GM06990 (cell line): ENCODE data around the gene DTX1.
A peak's percentile ranks its signal among the peaks of the same experiment; 100 is the strongest.

Source experiments
- DNase-seq: peaks from one replicate; pipeline ENCODE4 v3.0.0-alpha.2; 2011; ENCODE audit not compliant: insufficient read length; ENCODE audit errors: extremely low read depth
- H3K27me3 ChIP-seq: replicated peaks from 2 replicates; pipeline ENCODE4 v1.6.0; 2011; ENCODE audit warnings: low read length; ENCODE audit not compliant: control insufficient read depth, insufficient read depth
- H3K36me3 ChIP-seq: 2 replicates; pipeline ENCODE4 v1.5.1; 2011; ENCODE audit warnings: low read length; ENCODE audit not compliant: control insufficient read depth, insufficient read depth
- H3K4me3 ChIP-seq: replicated peaks from 2 replicates; pipeline ENCODE4 v1.5.1; 2011; ENCODE audit warnings: low read depth, mild to moderate bottlenecking, control low read depth, low read length
- TF ChIP-seq, protein P1 (sequence below): IDR thresholded peaks from 2 replicates; pipeline ENCODE4 v1.5.1; 2011; ENCODE audit warnings: low read length, control low read depth, mild to moderate bottlenecking, inconsistent platforms; ENCODE audit not compliant: insufficient read depth, poor library complexity, severe bottlenecking

The DTX1 gene

DNA sequence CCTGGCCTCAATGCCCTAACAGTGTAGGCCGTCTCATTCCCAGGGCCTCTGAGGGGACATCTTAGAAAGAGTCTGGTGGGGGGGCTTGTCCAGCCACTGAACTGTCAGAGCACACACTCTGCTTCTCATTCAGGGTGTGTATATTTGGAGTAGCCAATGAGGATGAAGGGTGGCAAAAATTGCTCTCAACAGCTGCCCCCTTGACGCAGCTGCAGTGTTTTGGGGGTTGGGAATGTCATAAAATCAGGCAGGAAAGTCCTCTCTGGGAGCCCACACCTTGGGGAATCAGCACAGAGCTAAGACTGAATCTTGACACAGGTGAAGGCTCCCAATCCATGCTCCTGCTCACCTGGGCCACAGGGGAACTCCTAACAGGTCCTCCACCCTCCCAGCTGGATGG is 77.5 kb downstream of the DTX1 start:
- Histone ChIP-seq H3K4me3 (no peak overlapping the region), H3K27me3 (peaks cover 1% of the 10 kb centered on the region; the same call in 1 of the 2 replicates), H3K36me3 (no peaks in the 10 kb centered on the region)
- TF ChIP-seq, protein P1, sequence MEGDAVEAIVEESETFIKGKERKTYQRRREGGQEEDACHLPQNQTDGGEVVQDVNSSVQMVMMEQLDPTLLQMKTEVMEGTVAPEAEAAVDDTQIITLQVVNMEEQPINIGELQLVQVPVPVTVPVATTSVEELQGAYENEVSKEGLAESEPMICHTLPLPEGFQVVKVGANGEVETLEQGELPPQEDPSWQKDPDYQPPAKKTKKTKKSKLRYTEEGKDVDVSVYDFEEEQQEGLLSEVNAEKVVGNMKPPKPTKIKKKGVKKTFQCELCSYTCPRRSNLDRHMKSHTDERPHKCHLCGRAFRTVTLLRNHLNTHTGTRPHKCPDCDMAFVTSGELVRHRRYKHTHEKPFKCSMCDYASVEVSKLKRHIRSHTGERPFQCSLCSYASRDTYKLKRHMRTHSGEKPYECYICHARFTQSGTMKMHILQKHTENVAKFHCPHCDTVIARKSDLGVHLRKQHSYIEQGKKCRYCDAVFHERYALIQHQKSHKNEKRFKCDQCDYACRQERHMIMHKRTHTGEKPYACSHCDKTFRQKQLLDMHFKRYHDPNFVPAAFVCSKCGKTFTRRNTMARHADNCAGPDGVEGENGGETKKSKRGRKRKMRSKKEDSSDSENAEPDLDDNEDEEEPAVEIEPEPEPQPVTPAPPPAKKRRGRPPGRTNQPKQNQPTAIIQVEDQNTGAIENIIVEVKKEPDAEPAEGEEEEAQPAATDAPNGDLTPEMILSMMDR = no peak
- DNase-seq = no peak

DNA sequence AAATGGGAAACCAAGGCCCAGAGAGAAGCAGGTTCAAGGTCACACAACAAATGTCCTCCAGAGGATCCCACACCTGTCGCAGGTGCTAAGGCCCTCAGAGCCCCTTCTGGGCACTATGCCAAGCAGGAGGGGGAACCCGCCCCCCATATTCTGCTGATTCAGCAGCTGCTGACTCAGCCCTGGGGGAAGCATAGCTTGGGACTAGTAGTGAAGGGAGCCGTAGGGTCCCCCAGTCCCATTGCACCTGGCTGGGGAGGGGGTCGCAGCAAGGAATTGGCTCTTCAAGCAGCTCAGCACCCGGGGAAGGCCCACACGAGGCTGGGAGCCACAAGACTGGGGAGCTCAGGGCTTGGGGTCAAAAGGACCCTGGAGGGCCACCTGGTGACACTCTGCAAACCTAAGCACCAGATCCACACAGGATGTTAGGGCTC is 78.0 kb downstream of the DTX1 start:
- Histone ChIP-seq H3K4me3 (no peak overlapping the region), H3K36me3 (no peaks in the 10 kb centered on the region), H3K27me3 (peaks cover 1% of the 10 kb centered on the region; the same call in 1 of the 2 replicates)
- no peak for DNase-seq
- TF ChIP-seq, protein P1 = no peak

DNA sequence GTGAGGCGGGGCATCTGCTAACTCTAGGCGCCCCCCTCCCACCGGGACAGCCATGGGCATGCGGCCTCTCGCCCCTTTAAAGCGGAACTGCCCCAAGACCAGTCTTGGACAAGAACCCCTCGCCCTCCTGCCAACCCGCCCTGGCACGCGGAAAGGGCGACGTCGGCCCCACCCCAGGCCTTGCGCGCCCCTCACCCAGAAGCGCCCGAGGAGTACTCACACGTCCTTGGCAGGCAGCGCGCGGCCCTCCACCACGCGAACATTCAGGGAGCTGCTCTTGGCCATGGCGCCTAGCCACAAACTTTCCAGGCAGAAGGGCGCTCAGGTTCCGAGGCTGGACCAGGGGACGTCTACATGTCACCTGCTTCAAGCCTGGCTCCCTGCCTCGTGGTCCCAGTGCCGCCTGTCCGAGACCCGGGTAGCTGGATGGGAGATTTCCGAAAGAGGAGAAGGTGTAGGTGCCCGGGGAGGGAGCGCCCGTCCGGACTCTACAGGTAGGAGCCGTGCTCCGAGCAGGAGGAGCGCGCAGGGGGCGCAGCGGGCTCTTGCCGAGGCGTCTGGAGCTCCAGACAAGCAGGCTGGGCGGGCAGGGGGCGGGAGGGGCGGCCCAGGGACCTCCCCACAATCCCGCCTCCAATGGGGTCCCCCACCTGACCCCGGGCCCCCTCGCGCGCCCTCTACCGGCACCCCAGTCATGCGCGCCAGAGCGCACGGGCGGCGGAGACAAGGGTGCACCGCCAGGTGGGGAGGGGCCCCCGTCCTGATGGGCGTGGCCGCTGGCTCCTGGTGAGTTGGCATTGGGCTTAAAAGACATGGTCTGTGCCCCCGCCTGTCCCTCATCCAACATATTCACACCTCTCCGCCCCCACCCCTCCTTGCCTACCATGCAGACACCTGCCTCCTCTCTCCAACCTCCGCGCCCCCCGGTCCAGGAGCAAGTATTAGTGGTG is 78.9 kb downstream of the DTX1 start, which contains the start of gene RASAL1:
RASAL1 (minus strand) TSS at position 584 of the 950 bp plus-strand sequence; CDS start at position 285, 299 bp downstream.
- no peaks in the 10 kb centered on the region for H3K36me3 ChIP-seq
- TF ChIP-seq, protein P1 = peak; percentile 63
- DNase-seq = peak; percentile 57
- no peaks in the 10 kb centered on the region; the same call in 1 of the 2 replicates for H3K27me3 ChIP-seq
- no peak within 1 kb of the TSS for H3K4me3 ChIP-seq

DNA sequence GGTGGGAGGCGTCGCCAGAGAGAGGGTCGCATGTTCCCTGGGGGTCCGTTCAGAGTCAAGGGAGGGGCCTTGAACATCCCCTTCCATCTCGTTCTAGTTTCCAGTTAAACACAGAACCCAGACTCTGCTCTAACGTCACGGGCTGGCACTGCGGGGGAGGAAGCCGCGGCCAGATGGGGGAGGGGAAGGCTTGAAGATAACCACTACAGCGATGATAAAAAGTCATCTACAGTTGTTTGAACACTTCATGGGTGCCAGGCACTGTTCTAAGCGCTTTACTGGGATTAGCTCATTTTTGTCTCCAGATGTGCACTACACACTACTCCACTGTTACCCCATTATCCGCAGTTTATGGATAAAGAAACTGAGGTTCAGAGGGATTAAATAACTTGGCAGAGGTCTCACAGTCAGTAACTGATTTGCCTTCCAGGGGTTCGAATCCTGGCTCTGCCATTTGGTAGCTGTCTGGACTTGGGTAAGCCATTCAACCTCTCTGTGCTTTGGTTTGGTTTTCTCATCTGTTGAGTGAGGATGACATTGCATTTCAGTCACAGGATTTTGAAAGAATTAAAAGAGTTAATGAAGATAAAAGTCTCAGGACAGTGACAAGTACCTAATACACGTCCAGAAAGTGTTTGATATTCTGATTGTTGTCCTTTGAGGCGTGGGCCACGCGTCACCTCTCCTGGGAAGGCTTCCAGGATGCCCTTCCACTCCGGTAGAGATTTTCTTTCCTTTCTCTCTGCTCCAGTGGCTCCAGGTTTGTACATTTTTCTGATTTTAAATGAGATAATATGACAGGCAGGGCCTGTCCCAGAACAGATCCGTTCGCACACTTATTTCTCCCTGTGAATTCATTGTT is 79.8 kb downstream of the DTX1 start:
- no peaks in the 10 kb centered on the region; the same call in 1 of the 2 replicates for H3K27me3 ChIP-seq
- TF ChIP-seq, protein P1 = no peak
- DNase-seq = no peak
- no peak overlapping the region for H3K4me3 ChIP-seq
- no peaks in the 10 kb centered on the region for H3K36me3 ChIP-seq

DNA sequence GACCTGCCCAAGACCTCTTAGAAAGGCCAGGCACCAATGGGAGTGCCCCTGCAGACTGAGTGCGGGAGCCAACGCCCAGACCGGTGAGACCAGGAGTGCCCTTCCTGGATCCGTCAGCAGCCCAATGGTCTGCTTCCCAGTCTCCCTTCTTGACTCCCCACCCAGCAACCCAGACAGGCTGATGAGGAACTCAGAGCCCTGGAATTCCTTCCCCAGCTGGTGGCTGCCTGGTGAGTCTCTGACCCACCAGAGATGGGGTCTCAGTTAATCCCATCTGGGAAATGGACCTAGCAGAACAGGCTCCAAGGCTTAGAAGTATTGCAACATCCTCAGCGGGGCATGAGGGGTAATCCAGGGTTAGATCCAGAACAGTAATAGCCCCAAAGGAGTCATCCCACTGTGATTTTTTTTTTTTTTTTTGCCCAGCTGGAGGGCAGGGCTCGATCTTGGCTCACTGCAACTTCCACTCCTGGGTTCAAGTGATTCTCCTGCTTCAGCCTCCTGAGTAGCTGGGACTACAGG is 80.5 kb downstream of the DTX1 start:
- Histone ChIP-seq H3K27me3 (no peaks in the 10 kb centered on the region; the same call in 1 of the 2 replicates), H3K4me3 (no peak overlapping the region), H3K36me3 (no peaks in the 10 kb centered on the region)
- TF ChIP-seq, protein P1 = no peak
- DNase-seq = no peak
